Vagina (tissue), 2 donors: ENCODE data around the gene DNASE1L2. TPM values are rescaled to one million over a fixed set of nuclear protein-coding genes. Genes with fewer than 3 reads are reported as not detected.

Experiments
- DNase-seq, 2 donors: peaks; one replicate each; pipeline ENCODE4 v3.0.0-alpha.2; 2017; ENCODE audit errors: extremely low spot score in 2 of 2
- H3K27ac ChIP-seq: fragments of 200-600 bp; sonication (generic); one replicate; pipeline ENCODE4 v1.5.1; 2019
- H3K27me3 ChIP-seq: fragments of 200-600 bp; sonication (generic); one replicate; pipeline ENCODE4 v1.5.1; 2019
- H3K36me3 ChIP-seq, 2 donors: fragments of 200-600 bp; sonication (generic); one replicate each; pipeline ENCODE4 v1.5.1; 2017 to 2019
- H3K4me1 ChIP-seq: fragments of 200-600 bp; sonication (generic); one replicate; pipeline ENCODE4 v1.5.1; 2019
- H3K4me3 ChIP-seq, 2 donors: fragments of 200-600 bp; sonication (generic); 1 replicate in 1 of 2; 2 replicates in 1 of 2; pipeline ENCODE4 v1.5.1; 2016 to 2019
- H3K9me3 ChIP-seq: fragments of 200-600 bp; sonication (generic); one replicate; pipeline ENCODE4 v1.5.1; 2019
- CTCF ChIP-seq, 3 experiments: fragments of 450-650 bp in 2 of 3; fragments of 200-600 bp in 1 of 3; sonication (generic) in 1 of 3; IDR thresholded peaks; one replicate each; pipeline ENCODE4 v1.5.1; 2017 to 2019; ENCODE audit warnings: antibody characterized with exemption in 3 of 3, mild to moderate bottlenecking in 2 of 3, moderate library complexity in 2 of 3
- POLR2A ChIP-seq, 2 donors: fragments of 450-650 bp; IDR thresholded peaks; one replicate each; pipeline ENCODE4 v1.6.1; 2017; ENCODE audit warnings: antibody characterized with exemption in 2 of 2, mild to moderate bottlenecking in 2 of 2, moderate library complexity in 2 of 2
- POLR2AphosphoS5 ChIP-seq, 2 donors: sonication (generic); formaldehyde crosslinking; IDR thresholded peaks; one replicate each; pipeline ENCODE4 v1.9.0; 2017; ENCODE audit warnings: antibody characterized with exemption in 2 of 2, mild to moderate bottlenecking in 2 of 2, low read depth in 1 of 2; ENCODE audit not compliant: insufficient read depth in 1 of 2
- intact Hi-C: fragments of 100-400 bp; cut with DNase I; formaldehyde crosslinking; loops from one replicate; pipeline ENCODE4 v1.15.1; 2023
- total RNA-seq: library from RNA; depleted of rRNA; stranded (reverse); fragments of >200 nt; gene quantifications from one replicate; pipeline ENCODE4 v1.2.3, GENCODE V29; 2016

Gene DNASE1L2
- total RNA-seq, 1 donor from 2014 or later: 0.74 TPM

GRCh38 chr16:2213817-2214718 is 22.2 kb upstream of the DNASE1L2 start:
- Histone ChIP-seq H3K27ac (peak overlapping the region; percentile 21), H3K9me3 (no peaks in the 10 kb centered on the region), H3K36me3 (peaks cover 0 to 10% of the 10 kb centered on the region in 2 donors), H3K4me1 (peaks cover 31% of the 10 kb centered on the region), H3K27me3 (no peaks in the 10 kb centered on the region), H3K4me3 (peak overlapping the region; percentile 61)
- DNase-seq: no peak
- TF ChIP-seq POLR2AphosphoS5 (IDR thresholded peaks at IDR 0.05; ENCODE audit: insufficient read depth in 1 of 2, low read depth in 1 of 2) (no peak), POLR2A (IDR thresholded peaks at IDR 0.05) (no peak), CTCF (IDR thresholded peaks at IDR 0.05) (no peak)
- intact Hi-C loops: no loop called here

GRCh38 chr16:2214719-2214968 is 21.6 kb upstream of the DNASE1L2 start, which contains the start of gene PGP:
Gene PGP, minus strand, starts transcription at chr16:2214840. Its CDS starts 63 bp downstream, at chr16:2214777.
- no peak for TF ChIP-seq POLR2AphosphoS5 (IDR thresholded peaks at IDR 0.05; ENCODE audit: insufficient read depth in 1 of 2, low read depth in 1 of 2)
- no peak for TF ChIP-seq POLR2A (IDR thresholded peaks at IDR 0.05)
- TF ChIP-seq CTCF (IDR thresholded peaks at IDR 0.05): no peak
- no peaks in the 10 kb centered on the region for H3K9me3 ChIP-seq
- intact Hi-C loops: no loop called here

GRCh38 chr16:2216330-2216729 is 19.9 kb upstream of the DNASE1L2 start:
- Histone ChIP-seq H3K27ac (no peak overlapping the region), H3K36me3 (no peaks in the 10 kb centered on the region), H3K9me3 (no peaks in the 10 kb centered on the region), H3K4me1 (peaks cover 31% of the 10 kb centered on the region), H3K4me3 (no peak overlapping the region), H3K27me3 (no peaks in the 10 kb centered on the region)
- intact Hi-C loops: no loop called here
- TF ChIP-seq POLR2AphosphoS5 (IDR thresholded peaks at IDR 0.05; ENCODE audit: insufficient read depth in 1 of 2, low read depth in 1 of 2) (no peak), CTCF (IDR thresholded peaks at IDR 0.05) (no peak), POLR2A (IDR thresholded peaks at IDR 0.05) (no peak)
- no peak for DNase-seq

More at GRCh38 chr16:2214719-2214968, 21.6 kb upstream of the DNASE1L2 start, which contains the start of gene PGP:
- no peak for DNase-seq
- Histone ChIP-seq H3K27ac (peak within 1 kb of the TSS; percentile 84), H3K4me1 (peaks cover 31% of the 10 kb centered on the region), H3K27me3 (no peaks in the 10 kb centered on the region), H3K36me3 (peaks cover 0 to 4% of the 10 kb centered on the region in 2 donors), H3K4me3 (peak within 1 kb of the TSS; percentile 61 to 76)

GRCh38 chr16:2223221-2223941 is 12.9 kb upstream of the DNASE1L2 start, which contains the start of gene E4F1:
Gene E4F1, plus strand, starts transcription at chr16:2223591. Its CDS starts 23 bp downstream, at chr16:2223614.
- no peaks in the 10 kb centered on the region for H3K36me3 ChIP-seq
- H3K4me1 ChIP-seq: peaks cover 31% of the 10 kb centered on the region
- H3K27ac ChIP-seq: peak within 1 kb of the TSS; percentile 89
- no peaks in the 10 kb centered on the region for H3K9me3 ChIP-seq
- intact Hi-C loops: no loop called here
- no peaks in the 10 kb centered on the region for H3K27me3 ChIP-seq
- H3K4me3 ChIP-seq: peak within 1 kb of the TSS; percentile 82 to 99
- TF ChIP-seq CTCF (IDR thresholded peaks at IDR 0.05) (no peak), POLR2AphosphoS5 (IDR thresholded peaks at IDR 0.05; ENCODE audit: insufficient read depth in 1 of 2, low read depth in 1 of 2) (peak; percentile 88 to 91), POLR2A (IDR thresholded peaks at IDR 0.05) (peak in 1 of 2 donors; percentile 72)
- peak; percentile 98 for DNase-seq
